GM19193 (cell line): ENCODE data around the gene EPHB2.

Experiments used
- POLR2A ChIP-seq: IDR thresholded peaks from 4 replicates; pipeline ENCODE4 v1.6.1; 2011; ENCODE audit not compliant: insufficient read depth, insufficient read length; ENCODE audit errors: extremely low read depth

The EPHB2 gene

GRCh38 chr1:22888320-22889075 lies 177.9 kb downstream of the EPHB2 start:
- no peak for TF ChIP-seq POLR2A

GRCh38 chr1:22889213-22889827 lies 178.7 kb downstream of the EPHB2 start:
- no peak for TF ChIP-seq POLR2A

DNA sequence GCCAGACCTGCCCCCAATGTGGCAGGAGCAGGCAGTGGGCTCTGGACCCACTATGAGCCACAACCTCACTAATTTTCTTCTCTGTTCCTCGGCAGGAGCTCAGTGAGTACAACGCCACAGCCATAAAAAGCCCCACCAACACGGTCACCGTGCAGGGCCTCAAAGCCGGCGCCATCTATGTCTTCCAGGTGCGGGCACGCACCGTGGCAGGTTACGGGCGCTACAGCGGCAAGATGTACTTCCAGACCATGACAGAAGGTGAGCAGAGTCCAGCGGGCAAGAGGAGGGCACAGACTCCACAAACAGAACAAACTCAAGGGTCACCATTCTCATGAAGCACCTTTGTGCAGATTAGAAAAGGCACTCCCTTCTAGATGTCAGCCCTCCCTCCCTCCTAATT lies 182.2 kb downstream of the EPHB2 start:
- TF ChIP-seq POLR2A: no peak

DNA sequence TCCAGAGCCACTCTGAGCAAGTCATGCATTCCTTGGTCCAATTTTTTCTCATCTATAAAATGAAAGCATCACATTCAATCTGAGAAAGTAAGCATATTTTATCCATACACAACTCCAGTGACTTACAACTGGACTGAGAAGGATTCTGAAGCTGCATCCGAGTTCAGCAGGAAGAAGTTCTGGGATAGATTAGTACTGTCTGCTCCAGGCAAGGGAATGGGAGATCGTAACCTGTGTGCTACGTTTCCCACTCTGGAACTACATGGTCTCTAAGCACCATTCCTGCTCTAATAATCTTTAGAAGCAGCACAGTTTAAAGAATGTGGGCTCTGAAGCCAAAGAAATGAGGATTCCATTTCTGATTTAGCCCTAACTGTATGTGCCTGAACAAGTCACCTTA lies 182.7 kb downstream of the EPHB2 start:
- no peak for TF ChIP-seq POLR2A

DNA sequence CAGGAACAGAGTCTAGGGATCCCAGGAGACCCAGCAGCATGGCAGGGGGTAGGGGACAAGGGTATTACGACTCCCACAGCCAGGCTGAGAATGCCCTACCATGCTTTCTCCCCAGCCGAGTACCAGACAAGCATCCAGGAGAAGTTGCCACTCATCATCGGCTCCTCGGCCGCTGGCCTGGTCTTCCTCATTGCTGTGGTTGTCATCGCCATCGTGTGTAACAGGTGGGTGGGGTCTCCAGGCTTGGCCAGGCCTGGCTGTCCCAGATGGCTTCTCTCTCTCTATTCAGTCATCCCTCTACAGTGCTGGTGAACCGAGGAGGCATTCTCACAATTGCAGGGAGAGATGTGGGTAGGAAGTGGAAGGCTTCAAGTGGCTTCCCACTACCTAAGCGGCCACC lies 184.7 kb downstream of the EPHB2 start:
- TF ChIP-seq POLR2A: no peak

DNA sequence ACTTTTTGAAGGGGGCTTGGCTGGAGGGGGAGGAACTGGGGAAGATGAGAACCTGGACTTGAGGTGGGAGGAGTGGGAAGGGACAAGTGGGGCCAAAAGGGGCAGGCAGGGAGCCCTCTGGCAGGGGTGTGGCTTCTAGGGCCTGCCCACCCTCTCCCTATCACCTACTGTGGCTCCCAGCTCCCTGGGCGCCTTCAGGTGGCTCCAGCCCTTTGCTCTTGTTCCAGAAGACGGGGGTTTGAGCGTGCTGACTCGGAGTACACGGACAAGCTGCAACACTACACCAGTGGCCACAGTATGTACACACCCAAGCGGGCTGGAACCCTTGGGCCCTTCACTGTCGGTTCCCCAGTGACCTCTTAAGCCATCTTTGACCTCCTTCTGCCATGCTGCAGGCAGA lies 185.5 kb downstream of the EPHB2 start:
- no peak for TF ChIP-seq POLR2A

DNA sequence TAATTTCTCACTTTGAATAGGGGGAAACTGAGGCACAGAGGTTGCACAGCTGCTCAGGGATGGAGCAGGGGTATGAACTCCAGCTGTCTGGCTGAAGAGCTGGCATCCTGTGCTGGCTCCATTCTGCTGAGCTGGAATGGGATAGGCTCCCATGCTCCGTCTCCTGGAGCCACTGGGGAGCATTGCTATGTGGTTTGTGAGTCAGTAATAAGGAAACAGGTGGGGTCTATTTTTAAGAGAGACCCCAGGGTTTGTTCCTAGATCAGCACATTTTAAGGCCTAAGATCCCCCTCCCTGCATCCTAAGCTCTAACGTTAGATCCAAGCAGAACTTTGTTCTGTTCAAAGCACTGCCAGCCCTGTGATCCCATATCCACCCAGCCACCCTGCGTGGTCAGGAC lies 189.8 kb downstream of the EPHB2 start:
- TF ChIP-seq POLR2A: no peak

DNA sequence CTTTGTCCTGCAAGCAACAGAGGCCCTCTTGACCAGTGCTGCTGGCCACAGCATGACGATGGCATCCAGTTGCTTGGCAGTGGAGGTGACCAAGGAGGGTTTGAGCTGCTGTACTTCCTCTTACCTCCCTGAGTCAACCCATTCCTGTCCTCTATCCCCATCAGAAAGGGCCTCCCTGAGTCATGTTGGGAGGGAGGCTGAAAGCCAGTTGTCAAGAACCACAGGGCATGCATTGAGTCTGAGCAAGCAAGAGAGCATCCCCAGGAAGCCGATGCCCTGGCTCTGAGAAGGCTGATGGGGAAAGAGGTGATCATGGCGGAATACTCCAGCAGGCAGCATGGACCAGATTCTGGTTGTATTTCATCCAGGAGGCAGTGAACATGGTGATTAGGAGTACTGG lies 192.5 kb downstream of the EPHB2 start:
- no peak for TF ChIP-seq POLR2A

DNA sequence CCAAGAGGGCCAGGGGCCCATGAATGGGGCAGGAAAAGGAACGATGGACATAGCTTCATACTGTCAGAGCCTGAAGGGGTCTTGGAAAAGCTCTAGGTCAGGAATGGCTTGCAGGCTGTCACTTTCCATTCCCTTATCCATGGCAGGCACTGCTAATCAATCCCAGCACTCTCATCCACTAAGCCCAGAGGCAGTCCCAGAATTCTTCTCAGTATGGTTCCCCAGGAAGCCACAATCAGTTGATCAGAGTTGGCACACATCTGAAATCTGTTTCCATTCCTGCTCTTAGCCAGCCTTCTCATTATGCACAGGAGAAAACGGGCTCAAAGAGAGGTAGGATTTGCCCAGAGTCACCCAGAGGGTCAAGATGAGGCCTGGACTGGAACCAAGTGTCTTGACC lies 196.3 kb downstream of the EPHB2 start:
- TF ChIP-seq POLR2A: no peak

GRCh38 chr1:22907528-22907927 lies 196.9 kb downstream of the EPHB2 start:
- no peak for TF ChIP-seq POLR2A

DNA sequence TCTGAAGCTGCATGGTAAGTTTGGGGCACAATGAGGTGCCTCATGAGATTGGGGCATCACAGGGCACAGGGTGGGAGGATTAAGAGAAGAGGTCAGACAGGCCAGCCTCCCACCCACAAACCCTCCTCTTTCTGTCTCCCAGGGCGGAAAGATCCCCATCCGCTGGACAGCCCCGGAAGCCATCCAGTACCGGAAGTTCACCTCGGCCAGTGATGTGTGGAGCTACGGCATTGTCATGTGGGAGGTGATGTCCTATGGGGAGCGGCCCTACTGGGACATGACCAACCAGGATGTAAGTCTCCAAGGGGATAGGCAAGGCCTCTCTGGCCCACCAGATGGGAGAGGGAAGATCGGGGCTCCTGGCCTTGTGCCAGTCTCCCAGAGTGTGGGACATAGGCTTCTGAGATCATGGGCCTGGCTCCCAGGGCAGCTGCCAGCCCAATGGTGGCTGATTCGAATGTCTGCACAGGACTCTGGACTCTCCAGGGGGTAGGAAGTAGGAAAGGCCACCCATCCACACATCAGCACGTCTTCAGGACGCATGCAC lies 198.3 kb downstream of the EPHB2 start:
- TF ChIP-seq POLR2A: no peak

DNA sequence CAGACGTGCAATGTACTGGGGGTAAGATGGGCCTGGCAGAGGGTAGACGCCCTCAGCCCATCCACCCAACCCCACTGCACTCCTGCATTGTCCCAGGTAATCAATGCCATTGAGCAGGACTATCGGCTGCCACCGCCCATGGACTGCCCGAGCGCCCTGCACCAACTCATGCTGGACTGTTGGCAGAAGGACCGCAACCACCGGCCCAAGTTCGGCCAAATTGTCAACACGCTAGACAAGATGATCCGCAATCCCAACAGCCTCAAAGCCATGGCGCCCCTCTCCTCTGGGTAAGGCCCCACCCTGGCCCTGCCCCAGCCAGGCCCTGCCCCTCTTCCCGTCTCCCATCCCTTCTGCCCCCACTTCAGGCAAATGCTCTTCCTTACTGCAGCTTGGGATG lies 199.6 kb downstream of the EPHB2 start:
- no peak for TF ChIP-seq POLR2A

- no peak for TF ChIP-seq POLR2A
Observed at GRCh38 chr1:22910986-22911651, 200.5 kb downstream of the EPHB2 start.

GRCh38 chr1:22912311-22912710 lies 201.7 kb downstream of the EPHB2 start:
- TF ChIP-seq POLR2A: no peak

DNA sequence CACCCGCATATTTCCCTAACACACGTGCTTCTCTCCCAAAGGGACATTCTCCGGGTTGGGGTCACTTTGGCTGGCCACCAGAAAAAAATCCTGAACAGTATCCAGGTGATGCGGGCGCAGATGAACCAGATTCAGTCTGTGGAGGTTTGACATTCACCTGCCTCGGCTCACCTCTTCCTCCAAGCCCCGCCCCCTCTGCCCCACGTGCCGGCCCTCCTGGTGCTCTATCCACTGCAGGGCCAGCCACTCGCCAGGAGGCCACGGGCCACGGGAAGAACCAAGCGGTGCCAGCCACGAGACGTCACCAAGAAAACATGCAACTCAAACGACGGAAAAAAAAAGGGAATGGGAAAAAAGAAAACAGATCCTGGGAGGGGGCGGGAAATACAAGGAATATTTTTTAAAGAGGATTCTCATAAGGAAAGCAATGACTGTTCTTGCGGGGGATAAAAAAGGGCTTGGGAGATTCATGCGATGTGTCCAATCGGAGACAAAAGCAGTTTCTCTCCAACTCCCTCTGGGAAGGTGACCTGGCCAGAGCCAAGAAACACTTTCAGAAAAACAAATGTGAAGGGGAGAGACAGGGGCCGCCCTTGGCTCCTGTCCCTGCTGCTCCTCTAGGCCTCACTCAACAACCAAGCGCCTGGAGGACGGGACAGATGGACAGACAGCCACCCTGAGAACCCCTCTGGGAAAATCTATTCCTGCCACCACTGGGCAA lies 202.9 kb downstream of the EPHB2 start:
- no peak for TF ChIP-seq POLR2A
